Panc1 (cell line): ENCODE data around the gene PYDC2.

ENCODE experiments used
- POLR2AphosphoS5 ChIP-seq: IDR thresholded peaks from 2 replicates; pipeline ENCODE4 v1.6.1; 2012; ENCODE audit warnings: mild to moderate bottlenecking, low read depth, low read length, moderate library complexity
- TF ChIP-seq, protein P1 (sequence below): fragments of 450-650 bp; IDR thresholded peaks from 2 replicates; pipeline ENCODE4 v1.5.1; 2017; ENCODE audit warnings: mild to moderate bottlenecking

DNA sequence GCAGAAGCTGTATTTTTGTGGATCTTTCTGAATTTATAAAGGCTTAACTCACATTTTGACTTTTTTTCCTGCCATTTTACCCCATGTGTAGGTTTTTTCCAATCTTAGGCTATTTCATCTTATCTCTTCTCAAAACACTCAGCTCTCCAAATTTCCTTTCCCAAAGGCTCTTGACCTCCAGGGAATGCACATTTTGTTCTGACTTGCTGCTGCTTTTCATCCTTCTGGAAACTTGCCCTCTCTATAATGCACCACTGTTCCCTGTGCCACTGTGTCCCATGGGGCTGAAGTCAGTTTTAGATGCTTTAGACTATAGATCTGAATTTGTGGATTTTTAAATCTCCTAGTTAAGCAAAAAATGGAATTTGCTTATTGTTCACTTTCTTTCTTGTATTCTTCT lies 9.1 kb downstream of the PYDC2 start:
- TF ChIP-seq, protein P1, sequence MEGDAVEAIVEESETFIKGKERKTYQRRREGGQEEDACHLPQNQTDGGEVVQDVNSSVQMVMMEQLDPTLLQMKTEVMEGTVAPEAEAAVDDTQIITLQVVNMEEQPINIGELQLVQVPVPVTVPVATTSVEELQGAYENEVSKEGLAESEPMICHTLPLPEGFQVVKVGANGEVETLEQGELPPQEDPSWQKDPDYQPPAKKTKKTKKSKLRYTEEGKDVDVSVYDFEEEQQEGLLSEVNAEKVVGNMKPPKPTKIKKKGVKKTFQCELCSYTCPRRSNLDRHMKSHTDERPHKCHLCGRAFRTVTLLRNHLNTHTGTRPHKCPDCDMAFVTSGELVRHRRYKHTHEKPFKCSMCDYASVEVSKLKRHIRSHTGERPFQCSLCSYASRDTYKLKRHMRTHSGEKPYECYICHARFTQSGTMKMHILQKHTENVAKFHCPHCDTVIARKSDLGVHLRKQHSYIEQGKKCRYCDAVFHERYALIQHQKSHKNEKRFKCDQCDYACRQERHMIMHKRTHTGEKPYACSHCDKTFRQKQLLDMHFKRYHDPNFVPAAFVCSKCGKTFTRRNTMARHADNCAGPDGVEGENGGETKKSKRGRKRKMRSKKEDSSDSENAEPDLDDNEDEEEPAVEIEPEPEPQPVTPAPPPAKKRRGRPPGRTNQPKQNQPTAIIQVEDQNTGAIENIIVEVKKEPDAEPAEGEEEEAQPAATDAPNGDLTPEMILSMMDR: no peak
- TF ChIP-seq POLR2AphosphoS5: no peak
